HCT116 (cell line): Measurements from ENCODE around the gene HIVEP2.

ENCODE experiments used
- CBX3 ChIP-seq: IDR thresholded peaks from 2 replicates; pipeline ENCODE4 v1.6.1; 2012; ENCODE audit warnings: low read depth
- EZH2 ChIP-seq: fragments of 200-600 bp; sonication (generic); IDR thresholded peaks from 2 replicates; pipeline ENCODE4 v1.6.1; 2017; ENCODE audit warnings: antibody characterized with exemption, mixed run types
- EZH2phosphoT487 ChIP-seq: fragments of 200-600 bp; IDR thresholded peaks from 2 replicates; pipeline ENCODE4 v1.6.1; 2018; ENCODE audit warnings: antibody characterized with exemption, borderline replicate concordance
- TCF7L2 ChIP-seq: IDR thresholded peaks from 2 replicates; pipeline ENCODE4 v1.7.0; 2011; ENCODE audit warnings: borderline replicate concordance, inconsistent platforms; ENCODE audit not compliant: insufficient read depth, insufficient read length; ENCODE audit errors: extremely low read depth
- TF ChIP-seq, protein P1 (sequence below), 3 experiments: fragments of 200-600 bp in 1 of 3; sonication (generic) in 1 of 3; IDR thresholded peaks in 2 of 3; conservative IDR thresholded peaks in 1 of 3; 2 replicates each; pipeline ENCODE4 v1.5.1; 2012 to 2017; ENCODE audit warnings: low read depth in 2 of 3, low read length in 2 of 3, antibody characterized with exemption in 1 of 3, borderline replicate concordance in 1 of 3, control low read depth in 1 of 3, mild to moderate bottlenecking in 1 of 3, mixed read lengths in 1 of 3, mixed run types in 1 of 3, moderate library complexity in 1 of 3; ENCODE audit not compliant: insufficient read depth in 1 of 3
- TF ChIP-seq, protein P2 (sequence below): IDR thresholded peaks from 2 replicates; pipeline ENCODE4 v1.6.1; 2012; ENCODE audit warnings: low read depth
- TF ChIP-seq, protein P3 (sequence below): IDR thresholded peaks from 2 replicates; pipeline ENCODE4 v1.6.1; 2012

DNA sequence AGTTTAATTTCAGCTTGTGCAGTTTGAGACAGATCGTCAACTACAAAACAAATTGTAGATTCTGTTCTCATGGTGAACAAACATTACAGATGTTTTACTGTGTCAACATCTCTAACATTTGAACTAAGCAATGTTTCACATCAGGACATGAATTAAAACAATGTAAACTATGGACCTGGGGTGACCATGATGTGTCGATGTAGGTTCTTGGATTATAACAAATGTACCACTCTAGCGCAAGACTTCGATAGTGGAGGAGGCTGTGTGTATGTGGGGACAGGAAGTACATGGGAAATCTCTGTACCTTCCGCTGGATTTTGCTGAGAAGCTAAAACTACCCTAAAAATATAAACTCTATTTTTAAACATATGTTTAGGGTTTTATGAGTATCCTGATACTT is 17.1 kb downstream of the HIVEP2 start:
- TF ChIP-seq TCF7L2: no peak
- no peak for TF ChIP-seq EZH2phosphoT487
- TF ChIP-seq, protein P1, sequence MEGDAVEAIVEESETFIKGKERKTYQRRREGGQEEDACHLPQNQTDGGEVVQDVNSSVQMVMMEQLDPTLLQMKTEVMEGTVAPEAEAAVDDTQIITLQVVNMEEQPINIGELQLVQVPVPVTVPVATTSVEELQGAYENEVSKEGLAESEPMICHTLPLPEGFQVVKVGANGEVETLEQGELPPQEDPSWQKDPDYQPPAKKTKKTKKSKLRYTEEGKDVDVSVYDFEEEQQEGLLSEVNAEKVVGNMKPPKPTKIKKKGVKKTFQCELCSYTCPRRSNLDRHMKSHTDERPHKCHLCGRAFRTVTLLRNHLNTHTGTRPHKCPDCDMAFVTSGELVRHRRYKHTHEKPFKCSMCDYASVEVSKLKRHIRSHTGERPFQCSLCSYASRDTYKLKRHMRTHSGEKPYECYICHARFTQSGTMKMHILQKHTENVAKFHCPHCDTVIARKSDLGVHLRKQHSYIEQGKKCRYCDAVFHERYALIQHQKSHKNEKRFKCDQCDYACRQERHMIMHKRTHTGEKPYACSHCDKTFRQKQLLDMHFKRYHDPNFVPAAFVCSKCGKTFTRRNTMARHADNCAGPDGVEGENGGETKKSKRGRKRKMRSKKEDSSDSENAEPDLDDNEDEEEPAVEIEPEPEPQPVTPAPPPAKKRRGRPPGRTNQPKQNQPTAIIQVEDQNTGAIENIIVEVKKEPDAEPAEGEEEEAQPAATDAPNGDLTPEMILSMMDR (IDR thresholded peaks at IDR 0.05 in 2 of 3, conservative IDR thresholded peaks at IDR 0.05 in 1 of 3; ENCODE audit: borderline replicate concordance in 1 of 3, insufficient read depth in 1 of 3, low read depth in 2 of 3, low read length in 2 of 3): no peak
- TF ChIP-seq, protein P2, sequence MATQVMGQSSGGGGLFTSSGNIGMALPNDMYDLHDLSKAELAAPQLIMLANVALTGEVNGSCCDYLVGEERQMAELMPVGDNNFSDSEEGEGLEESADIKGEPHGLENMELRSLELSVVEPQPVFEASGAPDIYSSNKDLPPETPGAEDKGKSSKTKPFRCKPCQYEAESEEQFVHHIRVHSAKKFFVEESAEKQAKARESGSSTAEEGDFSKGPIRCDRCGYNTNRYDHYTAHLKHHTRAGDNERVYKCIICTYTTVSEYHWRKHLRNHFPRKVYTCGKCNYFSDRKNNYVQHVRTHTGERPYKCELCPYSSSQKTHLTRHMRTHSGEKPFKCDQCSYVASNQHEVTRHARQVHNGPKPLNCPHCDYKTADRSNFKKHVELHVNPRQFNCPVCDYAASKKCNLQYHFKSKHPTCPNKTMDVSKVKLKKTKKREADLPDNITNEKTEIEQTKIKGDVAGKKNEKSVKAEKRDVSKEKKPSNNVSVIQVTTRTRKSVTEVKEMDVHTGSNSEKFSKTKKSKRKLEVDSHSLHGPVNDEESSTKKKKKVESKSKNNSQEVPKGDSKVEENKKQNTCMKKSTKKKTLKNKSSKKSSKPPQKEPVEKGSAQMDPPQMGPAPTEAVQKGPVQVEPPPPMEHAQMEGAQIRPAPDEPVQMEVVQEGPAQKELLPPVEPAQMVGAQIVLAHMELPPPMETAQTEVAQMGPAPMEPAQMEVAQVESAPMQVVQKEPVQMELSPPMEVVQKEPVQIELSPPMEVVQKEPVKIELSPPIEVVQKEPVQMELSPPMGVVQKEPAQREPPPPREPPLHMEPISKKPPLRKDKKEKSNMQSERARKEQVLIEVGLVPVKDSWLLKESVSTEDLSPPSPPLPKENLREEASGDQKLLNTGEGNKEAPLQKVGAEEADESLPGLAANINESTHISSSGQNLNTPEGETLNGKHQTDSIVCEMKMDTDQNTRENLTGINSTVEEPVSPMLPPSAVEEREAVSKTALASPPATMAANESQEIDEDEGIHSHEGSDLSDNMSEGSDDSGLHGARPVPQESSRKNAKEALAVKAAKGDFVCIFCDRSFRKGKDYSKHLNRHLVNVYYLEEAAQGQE: no peak
- TF ChIP-seq EZH2: no peak
- no peak for TF ChIP-seq CBX3
- TF ChIP-seq, protein P3, sequence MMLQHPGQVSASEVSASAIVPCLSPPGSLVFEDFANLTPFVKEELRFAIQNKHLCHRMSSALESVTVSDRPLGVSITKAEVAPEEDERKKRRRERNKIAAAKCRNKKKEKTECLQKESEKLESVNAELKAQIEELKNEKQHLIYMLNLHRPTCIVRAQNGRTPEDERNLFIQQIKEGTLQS: no peak
